ENCODE data around the gene JDP2. TPM values are rescaled to one million over a fixed set of nuclear protein-coding genes. Genes with fewer than 3 reads are reported as not detected.

Gene JDP2
- total and polyA plus RNA-seq, 2 donors (not counting 1 experiment from before 2014, with no cell fraction given), result 7.9 to 17.9 TPM

- H3K27ac ChIP-seq (ENCODE audit: low read length in 2 of 2), result no peak overlapping the region
- TF ChIP-seq EZH2 (IDR thresholded peaks at IDR 0.05; ENCODE audit: borderline replicate concordance, insufficient read depth, low read depth, low read length, poor library complexity, severe bottlenecking), result no peak
- no peak for TF ChIP-seq CTCF (IDR thresholded peaks at IDR 0.05)
- H3K4me3 ChIP-seq (ENCODE audit: control extremely low read depth in 1 of 5, extremely low read depth in 1 of 5, insufficient read depth in 1 of 5, low read depth in 2 of 5, low read length in 4 of 5), result no peak overlapping the region
- ChIA-PET POLR2A (no interaction called here), CTCF (no interaction called here)
- no CpG with 5 or more reads among the region's 3 CpGs for WGBS (ENCODE audit: insufficient coverage)
- H3K4me1 Mint-ChIP-seq, result no peaks in the 10 kb centered on the region
- H3K27me3 ChIP-seq (replicated peaks in 1 of 4; ENCODE audit: control extremely low read depth in 1 of 4, control insufficient read depth in 3 of 4, insufficient read depth in 4 of 4, low read length in 3 of 4), result no peaks in the 10 kb centered on the region
- H3K9ac ChIP-seq (ENCODE audit: low read length), result no peak overlapping the region
- intact Hi-C loops (cut with micrococcal nuclease), result no loop called here
- H3K36me3 ChIP-seq (replicated peaks in 1 of 2; ENCODE audit: control extremely low read depth in 1 of 2, control insufficient read depth in 1 of 2, extremely low read depth in 1 of 2, insufficient read depth in 2 of 2, low read length in 1 of 2), result no peaks in the 10 kb centered on the region
- no peak overlapping the region for H3K4me3 Mint-ChIP-seq
- no peak for ATAC-seq (ENCODE audit: low read depth)
- H3K27ac Mint-ChIP-seq, result no peak overlapping the region
- H3K9me3 ChIP-seq (ENCODE audit: control extremely low read depth in 1 of 3, control insufficient read depth in 2 of 3, insufficient read depth in 1 of 3, low read length in 2 of 3), result no peaks in the 10 kb centered on the region
- no peaks in the 10 kb centered on the region for H3K9me3 Mint-ChIP-seq (ENCODE audit: insufficient read depth)
- no peaks in the 10 kb centered on the region for H3K27me3 Mint-ChIP-seq
- H3K4me1 ChIP-seq (ENCODE audit: control insufficient read depth in 2 of 2, insufficient read depth in 2 of 2, low read length in 2 of 2), result no peaks in the 10 kb centered on the region
- no peak for DNase-seq
- H3K4me2 ChIP-seq (replicated peaks; ENCODE audit: low read depth, low read length, poor library complexity, severe bottlenecking), result no peak overlapping the region
- H2AFZ ChIP-seq (ENCODE audit: insufficient read depth, low read depth, low read length, poor library complexity, severe bottlenecking), result no peak overlapping the region
- H3K79me2 ChIP-seq (ENCODE audit: control insufficient read depth, insufficient read depth, low read length), result no peaks in the 10 kb centered on the region
- H4K20me1 ChIP-seq (ENCODE audit: control insufficient read depth, insufficient read depth, low read length, poor library complexity, severe bottlenecking), result no peaks in the 10 kb centered on the region
These were observed 37.6 kb upstream of the JDP2 start for GRCh38 chr14:75390183-75390582.

GRCh38 chr14:75391953-75392352, 35.9 kb upstream of the JDP2 start:
- 100% methylated on average over 5 of the region's 7 CpGs for WGBS (ENCODE audit: insufficient coverage)
- H3K9me3 ChIP-seq (ENCODE audit: control extremely low read depth in 1 of 3, control insufficient read depth in 2 of 3, insufficient read depth in 1 of 3, low read length in 2 of 3), result no peaks in the 10 kb centered on the region
- H3K79me2 ChIP-seq (ENCODE audit: control insufficient read depth, insufficient read depth, low read length), result no peaks in the 10 kb centered on the region
- H3K27ac ChIP-seq (ENCODE audit: low read length in 2 of 2), result no peak overlapping the region
- intact Hi-C loops (cut with micrococcal nuclease), result no loop called here
- no peaks in the 10 kb centered on the region for H3K36me3 ChIP-seq (replicated peaks in 1 of 2; ENCODE audit: control extremely low read depth in 1 of 2, control insufficient read depth in 1 of 2, extremely low read depth in 1 of 2, insufficient read depth in 2 of 2, low read length in 1 of 2)
- no peak overlapping the region for H3K9ac ChIP-seq (ENCODE audit: low read length)
- no peak for DNase-seq
- ChIA-PET CTCF (no interaction called here), POLR2A (no interaction called here)
- TF ChIP-seq CTCF (IDR thresholded peaks at IDR 0.05), result no peak
- TF ChIP-seq EZH2 (IDR thresholded peaks at IDR 0.05; ENCODE audit: borderline replicate concordance, insufficient read depth, low read depth, low read length, poor library complexity, severe bottlenecking), result no peak
- H2AFZ ChIP-seq (ENCODE audit: insufficient read depth, low read depth, low read length, poor library complexity, severe bottlenecking), result no peak overlapping the region
- Mint-ChIP-seq H3K4me3 (no peak overlapping the region), H3K27ac (no peak overlapping the region), H3K9me3 (ENCODE audit: insufficient read depth) (no peaks in the 10 kb centered on the region), H3K4me1 (no peaks in the 10 kb centered on the region), H3K27me3 (no peaks in the 10 kb centered on the region)
- no peak overlapping the region for H3K4me3 ChIP-seq (ENCODE audit: control extremely low read depth in 1 of 5, extremely low read depth in 1 of 5, insufficient read depth in 1 of 5, low read depth in 2 of 5, low read length in 4 of 5)
- no peaks in the 10 kb centered on the region for H4K20me1 ChIP-seq (ENCODE audit: control insufficient read depth, insufficient read depth, low read length, poor library complexity, severe bottlenecking)
- no peaks in the 10 kb centered on the region for H3K4me1 ChIP-seq (ENCODE audit: control insufficient read depth in 2 of 2, insufficient read depth in 2 of 2, low read length in 2 of 2)
- peaks cover 0 to 3% (median 0%) of the 10 kb centered on the region in 4 experiments for H3K27me3 ChIP-seq (replicated peaks in 1 of 4; ENCODE audit: control extremely low read depth in 1 of 4, control insufficient read depth in 3 of 4, insufficient read depth in 4 of 4, low read length in 3 of 4)
- no peak overlapping the region for H3K4me2 ChIP-seq (replicated peaks; ENCODE audit: low read depth, low read length, poor library complexity, severe bottlenecking)
- ATAC-seq (ENCODE audit: low read depth), result no peak

Measured in B cell (primary cell).